ENCODE data around the gene VILL.

- TF ChIP-seq, protein P1, sequence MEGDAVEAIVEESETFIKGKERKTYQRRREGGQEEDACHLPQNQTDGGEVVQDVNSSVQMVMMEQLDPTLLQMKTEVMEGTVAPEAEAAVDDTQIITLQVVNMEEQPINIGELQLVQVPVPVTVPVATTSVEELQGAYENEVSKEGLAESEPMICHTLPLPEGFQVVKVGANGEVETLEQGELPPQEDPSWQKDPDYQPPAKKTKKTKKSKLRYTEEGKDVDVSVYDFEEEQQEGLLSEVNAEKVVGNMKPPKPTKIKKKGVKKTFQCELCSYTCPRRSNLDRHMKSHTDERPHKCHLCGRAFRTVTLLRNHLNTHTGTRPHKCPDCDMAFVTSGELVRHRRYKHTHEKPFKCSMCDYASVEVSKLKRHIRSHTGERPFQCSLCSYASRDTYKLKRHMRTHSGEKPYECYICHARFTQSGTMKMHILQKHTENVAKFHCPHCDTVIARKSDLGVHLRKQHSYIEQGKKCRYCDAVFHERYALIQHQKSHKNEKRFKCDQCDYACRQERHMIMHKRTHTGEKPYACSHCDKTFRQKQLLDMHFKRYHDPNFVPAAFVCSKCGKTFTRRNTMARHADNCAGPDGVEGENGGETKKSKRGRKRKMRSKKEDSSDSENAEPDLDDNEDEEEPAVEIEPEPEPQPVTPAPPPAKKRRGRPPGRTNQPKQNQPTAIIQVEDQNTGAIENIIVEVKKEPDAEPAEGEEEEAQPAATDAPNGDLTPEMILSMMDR (IDR thresholded peaks at IDR 0.05; ENCODE audit: low read length): no peak
- TF ChIP-seq EZH2phosphoT487 (IDR thresholded peaks at IDR 0.05; ENCODE audit: low read length) (no peak), EZH2 (optimal IDR thresholded peaks at IDR 0.05; ENCODE audit: low read depth, low read length) (no peak)
These were observed 57.3 kb downstream of the VILL start for GRCh38 chr3:38047896-38048295.
